Breast epithelium (tissue), 4 donors: ENCODE measurements around the gene CTRB1. TPM values are rescaled to one million over a fixed set of nuclear protein-coding genes. Genes with fewer than 3 reads are reported as not detected.

Experiments used
- DNase-seq, 2 donors: peaks; one replicate each; pipeline ENCODE4 v3.0.0-alpha.2; 2019; ENCODE audit warnings: low spot score in 2 of 2
- H3K27ac ChIP-seq, 2 donors: fragments of 200-600 bp; sonication (generic) in 1 of 2; one replicate each; pipeline ENCODE4 v1.5.1; 2016 to 2019; ENCODE audit warnings: mild to moderate bottlenecking in 1 of 2
- H3K27me3 ChIP-seq, 2 donors: fragments of 200-600 bp; sonication (generic) in 1 of 2; one replicate each; pipeline versions ENCODE4 v1.5.1 to v1.6.0; 2017 to 2019; ENCODE audit warnings: control low read depth in 1 of 2, mild to moderate bottlenecking in 1 of 2
- H3K36me3 ChIP-seq: fragments of 200-600 bp; one replicate; pipeline ENCODE4 v1.5.1; 2019
- H3K4me1 ChIP-seq, 2 donors: fragments of 200-600 bp; sonication (generic); one replicate each; pipeline ENCODE4 v1.5.1; 2016 to 2019; ENCODE audit warnings: control low read depth in 1 of 2
- H3K4me3 ChIP-seq, 3 donors: fragments of 200-600 bp; sonication (generic); 1 replicate in 2 of 3; 2 replicates in 1 of 3; pipeline ENCODE4 v1.5.1; 2016 to 2019; ENCODE audit warnings: mild to moderate bottlenecking in 3 of 3, moderate library complexity in 2 of 3
- H3K9me3 ChIP-seq, 2 donors: fragments of 200-600 bp; sonication (generic) in 1 of 2; one replicate each; pipeline ENCODE4 v1.5.1; 2016 to 2019; ENCODE audit warnings: control low read depth in 1 of 2
- CTCF ChIP-seq, 3 donors: fragments of 450-650 bp; IDR thresholded peaks; one replicate each; pipeline ENCODE4 v1.5.1; 2016 to 2017; ENCODE audit warnings: antibody characterized with exemption in 3 of 3, mild to moderate bottlenecking in 3 of 3, moderate library complexity in 3 of 3
- POLR2A ChIP-seq: fragments of 450-650 bp; IDR thresholded peaks from one replicate; pipeline ENCODE4 v1.6.1; 2016; ENCODE audit warnings: antibody characterized with exemption, mild to moderate bottlenecking, moderate library complexity
- POLR2AphosphoS5 ChIP-seq, 3 donors: sonication (generic); formaldehyde crosslinking; IDR thresholded peaks; one replicate each; pipeline ENCODE4 v1.6.1; 2017; ENCODE audit warnings: antibody characterized with exemption in 3 of 3
- intact Hi-C: fragments of 100-400 bp; cut with DNase I; formaldehyde crosslinking; loops from one replicate; pipeline ENCODE4 v1.15.1; 2023; ENCODE audit warnings: low total_unique reads
- total RNA-seq, 3 donors: library from RNA; depleted of rRNA; stranded (reverse); fragments of >200 nt; gene quantifications; one replicate each; pipeline ENCODE4 v1.1.0, GENCODE V29; 2016

CTRB1 gene
- total RNA-seq, 3 donors from 2014 or later: not detected

- peaks cover 5 to 32% of the 10 kb centered on the region in 2 donors for H3K4me1 ChIP-seq
- DNase-seq: no peak
- peak overlapping the region in 2 of 3 donors; percentile 88 to 93 for H3K4me3 ChIP-seq
Measured at GRCh38 chr16:75263291-75263962, 44.6 kb downstream of the CTRB1 start.

GRCh38 chr16:75263963-75264445, 45.2 kb downstream of the CTRB1 start:
- DNase-seq: no peak
- intact Hi-C loops: no loop called here
- Histone ChIP-seq H3K4me3 (peak overlapping the region; percentile 88 to 96 (median 93)), H3K36me3 (no peaks in the 10 kb centered on the region), H3K27ac (peak overlapping the region; percentile 87 to 94), H3K27me3 (no peaks in the 10 kb centered on the region), H3K4me1 (peaks cover 0 to 27% of the 10 kb centered on the region in 2 donors), H3K9me3 (no peaks in the 10 kb centered on the region)
- no peak for TF ChIP-seq POLR2AphosphoS5 (IDR thresholded peaks at IDR 0.05)
- TF ChIP-seq POLR2A: no peak
- TF ChIP-seq CTCF (IDR thresholded peaks at IDR 0.05): no peak

More at GRCh38 chr16:75263291-75263962, 44.6 kb downstream of the CTRB1 start:
- TF ChIP-seq POLR2AphosphoS5 (IDR thresholded peaks at IDR 0.05) (no peak), POLR2A (no peak), CTCF (IDR thresholded peaks at IDR 0.05) (no peak)
- Histone ChIP-seq H3K27me3 (no peaks in the 10 kb centered on the region), H3K36me3 (no peaks in the 10 kb centered on the region), H3K9me3 (no peaks in the 10 kb centered on the region), H3K27ac (peak overlapping the region; percentile 87 to 94)
- intact Hi-C loops: no loop called here

GRCh38 chr16:75264457-75264998, 45.7 kb downstream of the CTRB1 start:
- TF ChIP-seq CTCF (IDR thresholded peaks at IDR 0.05) (no peak), POLR2AphosphoS5 (IDR thresholded peaks at IDR 0.05) (no peak), POLR2A (no peak)
- Histone ChIP-seq H3K27ac (peak overlapping the region; percentile 87 to 94), H3K4me3 (peak overlapping the region; percentile 88 to 96 (median 93)), H3K4me1 (peaks cover 0 to 27% of the 10 kb centered on the region in 2 donors), H3K9me3 (no peaks in the 10 kb centered on the region), H3K36me3 (no peaks in the 10 kb centered on the region), H3K27me3 (no peaks in the 10 kb centered on the region)
- intact Hi-C loops: no loop called here
- DNase-seq: no peak

GRCh38 chr16:75264999-75265910, 46.5 kb downstream of the CTRB1 start:
- intact Hi-C loops: no loop called here
- Histone ChIP-seq H3K9me3 (no peaks in the 10 kb centered on the region), H3K27ac (peak overlapping the region; percentile 87 to 94), H3K4me1 (peaks cover 0 to 27% of the 10 kb centered on the region in 2 donors), H3K36me3 (no peaks in the 10 kb centered on the region), H3K4me3 (peak overlapping the region; percentile 88 to 96 (median 93)), H3K27me3 (no peaks in the 10 kb centered on the region)
- no peak for DNase-seq
- TF ChIP-seq POLR2AphosphoS5 (IDR thresholded peaks at IDR 0.05) (no peak), POLR2A (no peak), CTCF (IDR thresholded peaks at IDR 0.05) (no peak)
